MM.1S (cell line): ENCODE data around the gene METTL1.

ENCODE experiments used
- DNase-seq: peaks from one replicate; pipeline ENCODE4 v3.0.0-alpha.2; 2015
- H2AFZ ChIP-seq: fragments of 300-600 bp; sonication (generic); 2 replicates; pipeline ENCODE4 v1.6.0; 2016; ENCODE audit warnings: antibody characterized with exemption, low read length
- H3F3A ChIP-seq: fragments of 300-600 bp; sonication (generic); 2 replicates; pipeline ENCODE4 v1.6.1; 2016; ENCODE audit warnings: mild to moderate bottlenecking, antibody characterized with exemption, low read length, moderate library complexity, mixed read lengths; ENCODE audit not compliant: insufficient read depth
- H3K27ac ChIP-seq: fragments of 300-600 bp; sonication (generic); 2 replicates; pipeline ENCODE4 v1.5.1; 2016; ENCODE audit warnings: mild to moderate bottlenecking, low read length
- H3K27me3 ChIP-seq: fragments of 300-600 bp; sonication (generic); replicated peaks from 2 replicates; pipeline ENCODE4 v1.6.0; 2016; ENCODE audit warnings: low read length; ENCODE audit not compliant: insufficient read depth
- H3K36me3 ChIP-seq: fragments of 300-600 bp; sonication (generic); replicated peaks from 2 replicates; pipeline ENCODE4 v1.6.1; 2016; ENCODE audit warnings: mild to moderate bottlenecking, low read length, mixed read lengths; ENCODE audit not compliant: insufficient read depth
- H3K4me1 ChIP-seq: fragments of 300-600 bp; sonication (generic); 2 replicates; pipeline ENCODE4 v1.6.1; 2016; ENCODE audit warnings: low read length, mixed read lengths
- H3K4me2 ChIP-seq: fragments of 300-600 bp; sonication (generic); 2 replicates; pipeline ENCODE4 v1.6.0; 2016; ENCODE audit warnings: low read depth, low read length
- H3K4me3 ChIP-seq: fragments of 300-600 bp; sonication (generic); 2 replicates; pipeline ENCODE4 v1.5.1; 2016; ENCODE audit warnings: low read length, mixed read lengths
- H3K79me2 ChIP-seq: fragments of 300-600 bp; sonication (generic); 2 replicates; pipeline ENCODE4 v1.6.1; 2016; ENCODE audit warnings: mixed run types, low read length, mixed read lengths
- H3K9ac ChIP-seq: fragments of 300-600 bp; sonication (generic); 2 replicates; pipeline ENCODE4 v1.6.1; 2016; ENCODE audit warnings: low read length, mixed read lengths
- H3K9me2 ChIP-seq: fragments of 300-600 bp; sonication (generic); replicated peaks from 2 replicates; pipeline ENCODE4 v1.6.1; 2016; ENCODE audit warnings: mild to moderate bottlenecking, low read length, mixed read lengths; ENCODE audit not compliant: insufficient read depth
- H3K9me3 ChIP-seq: fragments of 300-600 bp; sonication (generic); replicated peaks from 2 replicates; pipeline ENCODE4 v1.6.1; 2016; ENCODE audit warnings: mild to moderate bottlenecking, low read length, mixed read lengths; ENCODE audit not compliant: insufficient read depth
- H4K20me1 ChIP-seq: fragments of 300-600 bp; sonication (generic); 2 replicates; pipeline ENCODE4 v1.6.1; 2016; ENCODE audit warnings: mild to moderate bottlenecking, low read length, moderate library complexity, mixed read lengths; ENCODE audit not compliant: insufficient read depth
- EZH2 ChIP-seq: fragments of 300-600 bp; sonication (generic); optimal IDR thresholded peaks from 2 replicates; pipeline ENCODE3; 2017; ENCODE audit warnings: low read depth, mild to moderate bottlenecking, antibody characterized with exemption, low read length, mixed read lengths
- EZH2phosphoT487 ChIP-seq: fragments of 300-600 bp; sonication (generic); IDR thresholded peaks from 2 replicates; pipeline ENCODE4 v1.6.1; 2018; ENCODE audit warnings: antibody characterized with exemption, low read length
- TF ChIP-seq, protein P1 (sequence below): fragments of 300-600 bp; sonication (generic); IDR thresholded peaks from 2 replicates; pipeline ENCODE4 v1.5.1; 2016; ENCODE audit warnings: antibody characterized with exemption, low read length, mixed read lengths

Gene METTL1

GRCh38 chr12:57808351-57808750 is 36.4 kb upstream of the METTL1 start:
- no peaks in the 10 kb centered on the region for H3K4me1 ChIP-seq
- no peaks in the 10 kb centered on the region for H3K79me2 ChIP-seq
- H3K9ac ChIP-seq = no peak overlapping the region
- H3K4me2 ChIP-seq = no peak overlapping the region
- no peak overlapping the region for H3K4me3 ChIP-seq
- no peaks in the 10 kb centered on the region for H3K36me3 ChIP-seq
- no peaks in the 10 kb centered on the region for H3K9me2 ChIP-seq
- no peaks in the 10 kb centered on the region for H3K27me3 ChIP-seq
- H4K20me1 ChIP-seq = no peaks in the 10 kb centered on the region
- no peak for DNase-seq
- H2AFZ ChIP-seq = no peak overlapping the region
- no peaks in the 10 kb centered on the region for H3F3A ChIP-seq
- H3K9me3 ChIP-seq = no peaks in the 10 kb centered on the region
- TF ChIP-seq EZH2phosphoT487 (no peak), EZH2 (no peak)
- TF ChIP-seq, protein P1, sequence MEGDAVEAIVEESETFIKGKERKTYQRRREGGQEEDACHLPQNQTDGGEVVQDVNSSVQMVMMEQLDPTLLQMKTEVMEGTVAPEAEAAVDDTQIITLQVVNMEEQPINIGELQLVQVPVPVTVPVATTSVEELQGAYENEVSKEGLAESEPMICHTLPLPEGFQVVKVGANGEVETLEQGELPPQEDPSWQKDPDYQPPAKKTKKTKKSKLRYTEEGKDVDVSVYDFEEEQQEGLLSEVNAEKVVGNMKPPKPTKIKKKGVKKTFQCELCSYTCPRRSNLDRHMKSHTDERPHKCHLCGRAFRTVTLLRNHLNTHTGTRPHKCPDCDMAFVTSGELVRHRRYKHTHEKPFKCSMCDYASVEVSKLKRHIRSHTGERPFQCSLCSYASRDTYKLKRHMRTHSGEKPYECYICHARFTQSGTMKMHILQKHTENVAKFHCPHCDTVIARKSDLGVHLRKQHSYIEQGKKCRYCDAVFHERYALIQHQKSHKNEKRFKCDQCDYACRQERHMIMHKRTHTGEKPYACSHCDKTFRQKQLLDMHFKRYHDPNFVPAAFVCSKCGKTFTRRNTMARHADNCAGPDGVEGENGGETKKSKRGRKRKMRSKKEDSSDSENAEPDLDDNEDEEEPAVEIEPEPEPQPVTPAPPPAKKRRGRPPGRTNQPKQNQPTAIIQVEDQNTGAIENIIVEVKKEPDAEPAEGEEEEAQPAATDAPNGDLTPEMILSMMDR = no peak
- no peak overlapping the region for H3K27ac ChIP-seq

DNA sequence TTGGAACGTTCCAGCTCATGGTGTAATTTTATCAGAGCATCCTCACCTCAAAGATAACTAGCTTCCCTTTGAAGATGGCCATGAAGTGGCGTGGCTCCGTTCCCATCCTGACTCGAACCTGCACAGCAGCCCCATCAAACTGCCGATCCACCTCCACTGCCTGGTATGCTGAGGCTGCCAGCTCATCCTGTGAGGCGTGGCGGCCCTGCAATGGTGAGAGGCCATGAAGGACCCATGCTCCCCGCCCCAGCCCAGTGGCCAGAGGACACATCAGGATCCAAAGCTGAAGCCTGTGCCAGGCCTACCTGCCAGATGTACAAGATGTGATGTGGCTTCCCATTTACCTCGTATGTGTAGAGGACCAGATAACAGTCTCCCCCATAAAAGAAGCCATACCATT is 35.4 kb upstream of the METTL1 start:
- Histone ChIP-seq H3K79me2 (no peaks in the 10 kb centered on the region), H2AFZ (no peak overlapping the region), H3K9me3 (no peaks in the 10 kb centered on the region), H3K9ac (no peak overlapping the region), H3K27ac (no peak overlapping the region), H3K9me2 (no peaks in the 10 kb centered on the region), H3K27me3 (no peaks in the 10 kb centered on the region), H3F3A (no peaks in the 10 kb centered on the region), H3K4me1 (no peaks in the 10 kb centered on the region), H4K20me1 (no peaks in the 10 kb centered on the region), H3K4me3 (no peak overlapping the region), H3K4me2 (no peak overlapping the region), H3K36me3 (no peaks in the 10 kb centered on the region)
- no peak for DNase-seq
- TF ChIP-seq EZH2phosphoT487 (no peak), EZH2 (no peak)
- TF ChIP-seq, protein P1 = no peak

GRCh38 chr12:57806677-57807076 is 34.8 kb upstream of the METTL1 start:
- no peaks in the 10 kb centered on the region for H3K36me3 ChIP-seq
- no peaks in the 10 kb centered on the region for H4K20me1 ChIP-seq
- H3K9me3 ChIP-seq = no peaks in the 10 kb centered on the region
- no peaks in the 10 kb centered on the region for H3K79me2 ChIP-seq
- H3K9me2 ChIP-seq = no peaks in the 10 kb centered on the region
- no peaks in the 10 kb centered on the region for H3K4me1 ChIP-seq
- no peak overlapping the region for H3K4me3 ChIP-seq
- no peak overlapping the region for H3K9ac ChIP-seq
- TF ChIP-seq, protein P1 = no peak
- TF ChIP-seq EZH2 (no peak), EZH2phosphoT487 (no peak)
- no peak overlapping the region for H2AFZ ChIP-seq
- no peak overlapping the region for H3K4me2 ChIP-seq
- no peak for DNase-seq
- H3K27ac ChIP-seq = no peak overlapping the region
- no peaks in the 10 kb centered on the region for H3K27me3 ChIP-seq
- H3F3A ChIP-seq = no peaks in the 10 kb centered on the region
